DND-41 (cell line): Measurements from ENCODE around the gene SPATA6L.

Experiments used
- ATAC-seq: fragments of 200-7000 bp; cut with Tn5 transposase; 3 replicates; pipeline ENCODE4 v1.9.1; 2021; ENCODE audit warnings: low read depth; ENCODE audit not compliant: insufficient read depth
- DNase-seq: peaks from one replicate; pipeline ENCODE4 v3.0.0-alpha.2; 2020
- H2AFZ ChIP-seq: 2 replicates; pipeline ENCODE4 v1.6.0; 2012; ENCODE audit warnings: low read depth, low read length
- H3K27ac ChIP-seq: 2 replicates; pipeline ENCODE4 v1.5.1; 2012; ENCODE audit warnings: low read length, inconsistent platforms
- H3K27me3 ChIP-seq: fragments of 200-600 bp; sonication (generic); 2 replicates; pipeline ENCODE4 v1.6.0; 2012; ENCODE audit warnings: low read length, mild to moderate bottlenecking, inconsistent platforms; ENCODE audit not compliant: insufficient read depth, poor library complexity
- H3K36me3 ChIP-seq: 2 replicates; pipeline ENCODE4 v1.5.1; 2012; ENCODE audit warnings: low read length, inconsistent platforms; ENCODE audit not compliant: insufficient read depth
- H3K4me1 ChIP-seq: 2 replicates; pipeline ENCODE4 v1.5.1; 2012; ENCODE audit warnings: mild to moderate bottlenecking, low read length; ENCODE audit not compliant: insufficient read depth
- H3K4me2 ChIP-seq: 2 replicates; pipeline ENCODE4 v1.6.0; 2012; ENCODE audit warnings: mild to moderate bottlenecking, moderate library complexity, low read length, inconsistent platforms; ENCODE audit not compliant: insufficient read depth
- H3K4me3 ChIP-seq, 2 experiments: fragments of 200-600 bp in 1 of 2; shearing (Covaris generic) in 1 of 2; 2 replicates each; pipeline ENCODE4 v1.5.1; 2012 to 2016; ENCODE audit warnings: inconsistent platforms in 2 of 2, low read length in 2 of 2, mild to moderate bottlenecking in 2 of 2, low read depth in 1 of 2, moderate library complexity in 1 of 2
- H3K79me2 ChIP-seq: 2 replicates; pipeline ENCODE4 v1.6.0; 2012; ENCODE audit warnings: low read length, inconsistent platforms; ENCODE audit not compliant: insufficient read depth
- H3K9ac ChIP-seq: 2 replicates; pipeline ENCODE4 v1.6.0; 2012; ENCODE audit warnings: low read depth, mild to moderate bottlenecking, inconsistent platforms, low read length, moderate library complexity
- H3K9me3 ChIP-seq: 2 replicates; pipeline ENCODE4 v1.5.1; 2012; ENCODE audit warnings: low read length, moderate library complexity, mild to moderate bottlenecking, inconsistent platforms; ENCODE audit not compliant: insufficient read depth, severe bottlenecking
- H4K20me1 ChIP-seq: 2 replicates; pipeline ENCODE4 v1.6.0; 2012; ENCODE audit warnings: low read length; ENCODE audit not compliant: insufficient read depth
- EZH2 ChIP-seq: IDR thresholded peaks from 3 replicates; pipeline ENCODE4 v1.6.1; 2012; ENCODE audit warnings: borderline replicate concordance, low read depth, mild to moderate bottlenecking, moderate library complexity, low read length, inconsistent platforms; ENCODE audit not compliant: severe bottlenecking
- TF ChIP-seq, protein P1 (sequence below): IDR thresholded peaks from 2 replicates; pipeline ENCODE4 v1.5.1; 2012; ENCODE audit warnings: borderline replicate concordance, low read length, moderate library complexity, mild to moderate bottlenecking; ENCODE audit not compliant: poor library complexity, severe bottlenecking; ENCODE audit errors: extremely low read depth

Gene SPATA6L

GRCh38 chr9:4592886-4593285 lies 73.4 kb downstream of the SPATA6L start:
- Histone ChIP-seq H3K36me3 (no peaks in the 10 kb centered on the region), H2AFZ (no peak overlapping the region), H3K79me2 (no peaks in the 10 kb centered on the region), H3K4me3 (no peak overlapping the region), H3K9me3 (no peaks in the 10 kb centered on the region), H3K27ac (no peak overlapping the region), H3K4me1 (peaks cover 11% of the 10 kb centered on the region), H3K9ac (no peak overlapping the region), H3K4me2 (no peak overlapping the region), H3K27me3 (no peaks in the 10 kb centered on the region), H4K20me1 (no peaks in the 10 kb centered on the region)
- DNase-seq, result no peak
- TF ChIP-seq, protein P1, sequence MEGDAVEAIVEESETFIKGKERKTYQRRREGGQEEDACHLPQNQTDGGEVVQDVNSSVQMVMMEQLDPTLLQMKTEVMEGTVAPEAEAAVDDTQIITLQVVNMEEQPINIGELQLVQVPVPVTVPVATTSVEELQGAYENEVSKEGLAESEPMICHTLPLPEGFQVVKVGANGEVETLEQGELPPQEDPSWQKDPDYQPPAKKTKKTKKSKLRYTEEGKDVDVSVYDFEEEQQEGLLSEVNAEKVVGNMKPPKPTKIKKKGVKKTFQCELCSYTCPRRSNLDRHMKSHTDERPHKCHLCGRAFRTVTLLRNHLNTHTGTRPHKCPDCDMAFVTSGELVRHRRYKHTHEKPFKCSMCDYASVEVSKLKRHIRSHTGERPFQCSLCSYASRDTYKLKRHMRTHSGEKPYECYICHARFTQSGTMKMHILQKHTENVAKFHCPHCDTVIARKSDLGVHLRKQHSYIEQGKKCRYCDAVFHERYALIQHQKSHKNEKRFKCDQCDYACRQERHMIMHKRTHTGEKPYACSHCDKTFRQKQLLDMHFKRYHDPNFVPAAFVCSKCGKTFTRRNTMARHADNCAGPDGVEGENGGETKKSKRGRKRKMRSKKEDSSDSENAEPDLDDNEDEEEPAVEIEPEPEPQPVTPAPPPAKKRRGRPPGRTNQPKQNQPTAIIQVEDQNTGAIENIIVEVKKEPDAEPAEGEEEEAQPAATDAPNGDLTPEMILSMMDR, result no peak
- no peak for TF ChIP-seq EZH2
- no peak for ATAC-seq

GRCh38 chr9:4592295-4592694 lies 74.0 kb downstream of the SPATA6L start:
- H2AFZ ChIP-seq, result no peak overlapping the region
- H3K79me2 ChIP-seq, result no peaks in the 10 kb centered on the region
- no peaks in the 10 kb centered on the region for H3K36me3 ChIP-seq
- no peaks in the 10 kb centered on the region for H4K20me1 ChIP-seq
- ATAC-seq, result no peak
- H3K9me3 ChIP-seq, result no peaks in the 10 kb centered on the region
- H3K9ac ChIP-seq, result no peak overlapping the region
- H3K4me3 ChIP-seq, result no peak overlapping the region
- DNase-seq, result no peak
- H3K27me3 ChIP-seq, result no peaks in the 10 kb centered on the region
- no peak overlapping the region for H3K4me2 ChIP-seq
- no peak overlapping the region for H3K27ac ChIP-seq
- TF ChIP-seq, protein P1, result no peak
- no peak for TF ChIP-seq EZH2
- H3K4me1 ChIP-seq, result peaks cover 11% of the 10 kb centered on the region

DNA sequence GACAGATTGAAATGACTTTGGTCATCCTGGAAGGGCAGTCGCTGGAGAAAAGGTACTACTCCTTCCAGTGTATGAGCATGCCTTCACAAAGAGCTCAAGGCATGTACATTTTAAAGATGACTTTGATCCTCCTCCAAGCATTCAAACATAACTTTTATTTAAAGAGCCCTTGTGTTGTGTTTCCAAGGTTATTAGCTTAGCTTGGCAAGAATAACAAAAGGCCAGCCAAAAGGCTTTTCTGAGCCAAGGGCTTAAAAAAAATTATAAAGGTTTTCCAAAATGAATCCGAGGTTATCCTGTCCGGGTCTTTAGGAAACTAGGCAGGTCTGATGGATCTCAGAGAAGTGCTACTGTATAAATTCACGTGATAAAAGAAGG lies 75.2 kb downstream of the SPATA6L start:
- H3K9me3 ChIP-seq, result no peaks in the 10 kb centered on the region
- no peaks in the 10 kb centered on the region for H3K79me2 ChIP-seq
- no peaks in the 10 kb centered on the region for H3K27me3 ChIP-seq
- no peak overlapping the region for H2AFZ ChIP-seq
- no peak for ATAC-seq
- no peak overlapping the region for H3K4me2 ChIP-seq
- no peak for DNase-seq
- no peaks in the 10 kb centered on the region for H3K36me3 ChIP-seq
- H3K4me3 ChIP-seq, result no peak overlapping the region
- no peaks in the 10 kb centered on the region for H4K20me1 ChIP-seq
- H3K4me1 ChIP-seq, result peaks cover 3% of the 10 kb centered on the region
- no peak for TF ChIP-seq EZH2
- TF ChIP-seq, protein P1, result no peak
- H3K27ac ChIP-seq, result no peak overlapping the region
- no peak overlapping the region for H3K9ac ChIP-seq
